ENCODE data around the gene IRS2.

Gene IRS2

GRCh38 chr13:109761695-109762094 is 24.7 kb downstream of the IRS2 start:
- no peak for DNase-seq (ENCODE audit: extremely low read depth in 1 of 2, low read depth in 1 of 2)

GRCh38 chr13:109760951-109761350 is 25.4 kb downstream of the IRS2 start:
- DNase-seq (ENCODE audit: extremely low read depth in 1 of 2, low read depth in 1 of 2): no peak

GRCh38 chr13:109760402-109760801 is 26.0 kb downstream of the IRS2 start:
- DNase-seq (ENCODE audit: extremely low read depth in 1 of 2, low read depth in 1 of 2): no peak

- DNase-seq (ENCODE audit: extremely low read depth in 1 of 2, low read depth in 1 of 2): no peak
Measured at GRCh38 chr13:109759609-109760008, 26.8 kb downstream of the IRS2 start.

GRCh38 chr13:109758937-109759480 is 27.4 kb downstream of the IRS2 start:
- DNase-seq (ENCODE audit: extremely low read depth in 1 of 2, low read depth in 1 of 2): no peak

- DNase-seq (ENCODE audit: extremely low read depth in 1 of 2, low read depth in 1 of 2): no peak
Measured at GRCh38 chr13:109756778-109757177, 29.6 kb downstream of the IRS2 start.

- no peak for DNase-seq (ENCODE audit: extremely low read depth in 1 of 2, low read depth in 1 of 2)
Measured at GRCh38 chr13:109755997-109756396, 30.4 kb downstream of the IRS2 start.

GRCh38 chr13:109755551-109755950 is 30.8 kb downstream of the IRS2 start:
- no peak for DNase-seq (ENCODE audit: extremely low read depth in 1 of 2, low read depth in 1 of 2)

GRCh38 chr13:109751477-109751876 is 34.9 kb downstream of the IRS2 start:
- no peak for DNase-seq (ENCODE audit: extremely low read depth in 1 of 2, low read depth in 1 of 2)

GRCh38 chr13:109750221-109750775 is 36.1 kb downstream of the IRS2 start:
- no peak for DNase-seq (ENCODE audit: extremely low read depth in 1 of 2, low read depth in 1 of 2)

GRCh38 chr13:109749365-109749764 is 37.0 kb downstream of the IRS2 start:
- no peak for DNase-seq (ENCODE audit: extremely low read depth in 1 of 2, low read depth in 1 of 2)

GRCh38 chr13:109748677-109749076 is 37.7 kb downstream of the IRS2 start:
- no peak for DNase-seq (ENCODE audit: extremely low read depth in 1 of 2, low read depth in 1 of 2)

- DNase-seq (ENCODE audit: extremely low read depth in 1 of 2, low read depth in 1 of 2): no peak
Measured at GRCh38 chr13:109747524-109747923, 38.9 kb downstream of the IRS2 start.

GRCh38 chr13:109746364-109746763 is 40.0 kb downstream of the IRS2 start:
- no peak for DNase-seq (ENCODE audit: extremely low read depth in 1 of 2, low read depth in 1 of 2)

- no peak for DNase-seq (ENCODE audit: extremely low read depth in 1 of 2, low read depth in 1 of 2)
Measured at GRCh38 chr13:109745702-109746101, 40.7 kb downstream of the IRS2 start.

- no peak for DNase-seq (ENCODE audit: extremely low read depth in 1 of 2, low read depth in 1 of 2)
Measured at GRCh38 chr13:109745060-109745459, 41.3 kb downstream of the IRS2 start.

GRCh38 chr13:109744512-109745051 is 41.8 kb downstream of the IRS2 start:
- DNase-seq (ENCODE audit: extremely low read depth in 1 of 2, low read depth in 1 of 2): no peak

GRCh38 chr13:109743706-109744453 is 42.5 kb downstream of the IRS2 start:
- no peak for DNase-seq (ENCODE audit: extremely low read depth in 1 of 2, low read depth in 1 of 2)

GRCh38 chr13:109741966-109742365 is 44.4 kb downstream of the IRS2 start:
- no peak for DNase-seq (ENCODE audit: extremely low read depth in 1 of 2, low read depth in 1 of 2)

GRCh38 chr13:109740721-109741120 is 45.7 kb downstream of the IRS2 start:
- DNase-seq (ENCODE audit: extremely low read depth in 1 of 2, low read depth in 1 of 2): no peak

GRCh38 chr13:109740121-109740520 is 46.3 kb downstream of the IRS2 start:
- DNase-seq (ENCODE audit: extremely low read depth in 1 of 2, low read depth in 1 of 2): no peak

GRCh38 chr13:109738298-109738746 is 48.1 kb downstream of the IRS2 start:
- DNase-seq (ENCODE audit: extremely low read depth in 1 of 2, low read depth in 1 of 2): no peak
